GM21528 (cell line): Measurements from ENCODE around the gene EPO.

Source experiments
- ATAC-seq: cut with Tn5 transposase; IDR thresholded peaks from one replicate; pipeline ENCODE4 v1.9.1; 2021; ENCODE audit warnings: mild to moderate bottlenecking, moderate library complexity; ENCODE audit not compliant: unreplicated experiment, low FRiP score

The EPO gene

GRCh38 chr7:100720279-100720670 lies at the start of gene EPO:
Gene EPO (plus strand): TSS chr7:100720468. CDS start chr7:100720981, 513 bp downstream.
- no peak for ATAC-seq

DNA sequence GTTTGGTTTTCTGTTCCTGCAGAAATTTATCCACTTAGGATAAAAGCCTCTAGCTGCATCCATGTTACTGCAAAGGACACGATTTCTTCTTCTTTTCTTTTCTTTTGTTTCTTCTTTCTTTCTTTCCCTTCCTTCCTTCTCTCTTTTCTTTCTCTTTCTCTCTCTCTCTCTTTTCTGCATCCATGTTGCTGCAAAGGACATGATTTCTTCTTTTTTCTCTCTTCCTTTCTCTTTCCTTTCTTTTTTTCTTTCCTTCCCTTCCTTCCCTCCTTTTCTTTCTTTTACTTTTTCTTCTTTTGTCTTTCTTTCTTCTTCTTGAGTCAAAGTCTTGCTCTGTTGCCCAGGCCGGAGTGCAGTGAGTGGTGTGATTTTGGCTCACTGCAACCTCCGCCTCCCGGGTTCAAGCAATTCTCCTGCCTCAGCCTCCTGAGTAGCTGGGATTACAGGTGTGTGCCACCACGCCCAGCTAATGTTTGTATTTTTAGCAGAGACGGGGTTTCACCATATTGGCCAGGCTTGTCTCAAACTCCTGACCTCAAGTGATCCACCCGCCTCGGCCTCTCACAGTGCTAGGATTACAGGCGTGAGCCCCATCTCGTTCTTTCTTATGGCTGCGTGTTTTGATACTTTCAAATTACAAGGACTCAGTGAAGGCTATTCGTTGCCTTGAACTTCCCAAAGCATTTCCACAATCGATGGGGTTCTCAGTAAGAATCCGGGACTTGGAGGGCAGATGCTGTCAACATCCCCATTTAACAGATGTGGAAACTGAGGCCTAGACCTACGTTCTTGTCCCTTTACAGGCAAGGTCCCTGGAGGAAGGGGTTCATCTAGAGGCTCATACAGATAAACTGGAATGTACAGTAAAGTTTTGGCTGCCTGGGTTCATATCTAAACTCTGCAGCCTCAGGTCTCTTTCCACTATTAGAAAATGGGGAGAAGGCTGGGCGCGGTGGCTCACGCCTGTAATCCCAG lies 48.6 kb upstream of the EPO start:
- no peak for ATAC-seq

GRCh38 chr7:100673302-100673941 lies 46.8 kb upstream of the EPO start, which contains the start of gene GNB2:
Gene GNB2 (plus strand): TSS chr7:100673740. CDS start chr7:100676266, 2,526 bp downstream.
- peak; percentile 56 for ATAC-seq

DNA sequence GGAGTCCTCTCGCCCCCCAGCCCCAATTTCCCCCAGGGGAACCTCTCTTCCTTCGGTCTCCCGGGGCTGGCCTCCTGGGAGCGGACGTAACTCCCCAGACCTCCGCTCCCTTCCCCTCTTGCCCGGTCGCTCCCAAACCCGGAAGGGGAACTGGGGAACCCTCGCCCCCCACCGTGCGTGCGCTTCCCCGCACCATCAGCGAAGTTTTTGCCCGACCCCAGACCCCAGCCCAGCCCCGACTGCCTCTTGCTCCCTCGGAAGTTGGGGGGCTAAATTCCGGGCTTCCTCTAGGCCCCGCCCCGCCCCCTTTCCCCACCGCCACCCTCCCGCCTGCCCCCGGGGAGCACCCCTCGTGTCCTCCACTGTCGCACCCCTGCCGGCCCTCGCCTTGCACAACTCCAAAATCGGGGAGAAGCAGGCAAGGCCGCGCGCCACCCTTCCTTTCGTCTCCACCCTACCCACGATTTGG lies 46.3 kb upstream of the EPO start:
- peak; percentile 4 for ATAC-seq

DNA sequence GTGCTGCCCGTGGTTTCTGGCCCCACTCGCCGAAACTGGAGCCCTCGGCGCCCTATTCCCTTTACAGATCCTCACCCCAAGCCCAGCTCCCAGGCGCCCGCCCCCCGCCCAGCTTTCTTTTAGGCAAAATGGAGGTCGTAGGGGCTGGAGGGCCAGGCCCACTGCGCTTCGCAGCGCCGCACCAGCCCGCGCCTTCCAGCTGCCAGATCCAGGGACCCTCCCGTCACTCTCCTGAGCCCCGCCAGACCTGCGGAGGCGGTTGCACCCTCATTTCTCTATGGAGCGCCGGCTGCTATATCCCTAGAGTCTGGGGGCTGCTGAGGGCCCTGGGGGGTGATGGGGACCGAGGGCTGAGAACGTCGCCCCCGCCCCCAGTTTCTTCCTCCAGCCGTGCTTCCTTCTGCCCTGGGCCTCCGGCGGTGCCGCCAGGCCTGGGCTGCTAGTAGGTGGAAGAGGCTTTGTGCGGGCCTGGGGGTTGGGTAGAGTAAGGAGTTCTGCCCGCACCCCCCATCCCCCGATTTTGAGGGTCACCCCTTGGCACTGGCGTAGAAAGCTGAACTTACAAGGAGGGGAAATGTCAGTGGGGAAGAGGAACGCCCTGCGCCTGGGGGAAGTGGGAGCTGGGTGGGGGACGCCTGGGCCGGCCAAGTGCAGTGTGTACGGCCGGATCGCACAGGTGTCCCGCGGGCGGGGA lies 45.7 kb upstream of the EPO start:
- no peak for ATAC-seq

DNA sequence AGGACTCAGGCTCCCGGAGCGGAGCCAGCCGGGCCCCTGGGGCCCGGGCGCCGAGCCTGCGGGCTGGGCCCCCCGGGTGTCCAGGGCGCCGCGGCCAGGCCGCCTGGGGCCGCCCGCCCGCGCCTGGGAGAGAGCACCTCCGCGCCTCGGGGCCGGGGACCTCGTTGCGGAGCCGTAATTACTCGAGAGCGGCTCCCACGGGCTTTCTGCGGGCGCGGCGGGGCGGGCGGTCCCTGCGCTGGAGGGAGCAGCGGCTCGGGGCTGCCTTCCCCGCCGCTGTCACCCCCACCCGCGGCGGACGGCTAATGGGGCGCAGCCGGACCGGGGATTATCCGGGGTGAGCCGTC lies 45.2 kb upstream of the EPO start:
- ATAC-seq = no peak

GRCh38 chr7:100675581-100676350 lies 44.5 kb upstream of the EPO start:
- ATAC-seq = peak; percentile 31

DNA sequence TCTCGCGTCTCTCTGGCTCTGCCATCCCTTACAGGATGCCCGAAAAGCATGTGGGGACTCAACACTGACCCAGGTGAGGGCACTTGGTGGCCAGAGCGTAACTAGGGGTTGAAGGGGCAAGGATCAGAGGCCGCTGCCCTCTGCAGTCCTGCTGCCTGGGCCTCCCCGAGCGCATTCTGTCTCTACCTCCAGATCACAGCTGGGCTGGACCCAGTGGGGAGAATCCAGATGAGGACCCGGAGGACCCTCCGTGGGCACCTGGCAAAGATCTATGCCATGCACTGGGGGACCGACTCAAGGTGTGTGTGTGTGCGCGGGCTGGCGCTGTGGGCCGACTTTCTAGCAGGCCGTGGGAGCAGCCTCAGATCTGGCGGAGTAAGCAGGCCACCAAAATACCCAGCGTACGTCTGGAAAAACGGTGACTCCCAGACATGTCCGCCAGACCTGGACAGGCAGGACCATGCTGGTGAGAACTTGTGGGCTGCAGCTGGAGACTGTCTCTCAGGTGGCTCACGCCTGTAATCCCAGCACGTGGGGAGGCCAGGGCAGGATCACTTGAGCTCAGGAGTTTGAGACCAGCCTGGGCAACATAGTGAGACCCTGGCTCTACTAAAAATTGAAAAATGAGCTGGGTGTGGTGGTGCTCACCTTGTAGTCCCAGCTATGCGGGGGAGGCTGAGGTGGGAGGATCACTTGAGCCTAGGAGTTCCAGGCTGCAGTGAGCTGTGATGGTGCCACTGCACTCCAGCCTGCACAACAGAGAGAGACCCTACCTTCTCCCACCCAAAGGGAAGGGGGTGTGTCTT lies 43.6 kb upstream of the EPO start:
- ATAC-seq = no peak

DNA sequence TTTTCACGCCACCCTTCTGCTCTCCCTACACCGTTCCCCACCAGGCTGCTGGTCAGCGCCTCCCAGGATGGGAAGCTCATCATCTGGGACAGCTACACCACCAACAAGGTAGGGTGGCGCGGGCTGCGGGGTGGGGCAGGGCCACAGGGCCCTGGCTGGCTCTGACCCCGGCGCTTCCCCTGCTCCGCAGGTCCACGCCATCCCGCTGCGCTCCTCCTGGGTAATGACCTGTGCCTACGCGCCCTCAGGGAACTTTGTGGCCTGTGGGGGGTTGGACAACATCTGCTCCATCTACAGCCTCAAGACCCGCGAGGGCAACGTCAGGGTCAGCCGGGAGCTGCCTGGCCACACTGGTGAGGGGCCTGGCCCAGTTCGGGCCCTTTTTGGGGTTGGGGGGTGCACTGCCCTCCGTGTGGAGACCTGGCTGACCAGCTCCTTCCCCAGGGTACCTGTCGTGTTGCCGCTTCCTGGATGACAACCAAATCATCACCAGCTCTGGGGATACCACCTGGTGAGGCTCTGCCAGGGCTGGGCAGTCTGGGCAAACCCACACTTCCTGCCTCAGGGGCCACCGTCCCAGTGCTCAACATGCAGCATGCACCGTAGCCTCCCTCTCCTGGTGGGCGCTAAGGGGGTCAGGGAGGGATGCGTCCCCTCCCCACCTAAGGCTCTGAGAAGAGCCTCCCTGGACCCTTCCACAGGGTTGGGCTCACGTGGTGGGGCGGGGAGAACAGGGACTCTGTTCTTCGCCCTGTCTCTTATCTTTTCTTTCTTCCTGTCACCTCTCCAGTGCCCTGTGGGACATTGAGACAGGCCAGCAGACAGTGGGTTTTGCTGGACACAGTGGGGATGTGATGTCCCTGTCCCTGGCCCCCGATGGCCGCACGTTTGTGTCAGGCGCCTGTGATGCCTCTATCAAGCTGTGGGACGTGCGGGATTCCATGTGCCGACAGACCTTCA lies 42.7 kb upstream of the EPO start:
- ATAC-seq = no peak

GRCh38 chr7:100678291-100678984 lies 41.8 kb upstream of the EPO start:
- no peak for ATAC-seq

GRCh38 chr7:100679129-100679926 lies 40.9 kb upstream of the EPO start:
- ATAC-seq = no peak

- ATAC-seq = no peak
Measured at GRCh38 chr7:100679927-100680575, 40.2 kb upstream of the EPO start.

DNA sequence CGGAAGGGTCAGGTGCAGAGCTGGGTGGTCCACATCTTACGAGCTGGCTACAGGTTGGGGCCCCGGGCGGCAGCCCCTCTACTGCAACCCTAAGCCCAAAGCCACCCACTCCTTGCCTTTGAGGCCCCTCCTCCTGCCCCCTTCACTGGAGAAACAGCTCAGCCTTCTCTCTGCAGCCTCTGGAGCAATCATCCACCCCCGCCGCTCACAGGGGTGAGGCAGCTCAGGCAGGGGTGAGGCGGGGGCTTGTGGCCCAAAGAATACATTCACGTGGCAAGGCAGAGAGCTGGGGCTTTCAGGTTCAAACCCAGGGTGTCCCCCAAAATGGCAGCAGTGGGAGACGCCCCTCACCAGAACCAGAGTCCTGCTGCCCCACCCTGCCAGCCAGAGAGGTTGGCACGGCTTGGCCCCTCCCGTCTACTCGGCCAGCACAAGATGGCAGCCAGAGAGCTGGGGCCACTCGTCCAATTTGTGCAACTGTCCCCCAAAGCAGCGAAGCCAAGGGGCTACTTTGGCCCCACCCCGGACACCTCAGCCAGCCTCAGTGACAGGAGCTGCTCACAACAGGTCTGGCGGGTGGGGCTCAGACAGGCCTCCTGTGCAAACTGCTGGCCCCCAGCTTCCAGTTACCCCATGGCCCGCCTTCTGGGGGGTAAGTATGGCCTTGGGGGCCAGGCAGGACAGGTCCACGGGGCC lies 39.5 kb upstream of the EPO start:
- ATAC-seq = no peak

- no peak for ATAC-seq
Measured at GRCh38 chr7:100681491-100682227, 38.6 kb upstream of the EPO start.

- ATAC-seq = no peak
Measured at GRCh38 chr7:100682228-100682741, 38.0 kb upstream of the EPO start.
